ENCODE data around the gene FBXO4.

FBXO4 gene

DNA sequence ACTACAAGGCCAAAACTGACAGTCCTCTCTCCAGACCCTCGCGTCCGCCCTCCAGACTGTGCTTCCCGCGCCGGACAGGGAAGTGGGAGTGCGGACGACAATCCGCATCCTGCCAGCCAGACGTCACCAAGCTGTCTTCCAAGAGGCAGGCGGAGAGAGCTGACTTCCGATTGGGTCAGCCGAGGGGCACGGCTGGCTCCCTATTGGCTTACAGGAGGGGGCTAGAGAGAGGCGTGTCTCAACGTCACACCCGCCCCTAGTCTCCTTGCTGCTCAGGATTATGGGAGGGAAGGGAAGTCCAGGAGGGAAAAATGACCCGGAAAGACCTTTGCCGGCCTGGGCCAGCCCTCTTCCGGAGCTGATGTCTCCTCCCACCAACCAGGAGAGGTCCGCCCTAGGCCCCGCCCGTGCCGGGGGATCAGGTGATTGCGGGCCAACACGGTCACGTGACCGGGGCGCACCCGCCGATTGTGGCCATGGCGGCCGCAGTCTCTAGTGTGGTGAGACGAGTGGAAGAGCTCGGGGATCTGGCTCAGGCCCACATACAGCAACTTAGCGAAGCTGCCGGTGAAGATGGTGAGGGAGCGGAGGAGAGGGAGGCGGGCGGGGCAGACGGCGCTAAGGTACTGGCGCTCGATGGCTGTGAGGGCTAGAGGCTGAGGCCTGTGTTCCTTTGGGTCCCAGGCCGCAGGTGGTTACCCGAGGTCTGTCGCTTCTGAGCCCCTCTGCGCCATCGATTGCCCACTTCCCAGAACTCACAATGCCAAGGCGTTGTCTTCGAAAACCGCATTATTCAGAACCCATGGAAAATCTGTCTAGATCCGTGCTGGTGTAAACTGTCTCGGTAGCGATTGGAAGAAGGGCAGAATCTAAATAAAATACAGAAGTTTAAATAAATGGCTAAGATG lies 20.9 kb upstream of the FBXO4 start, which contains the start of gene RIMOC1:
Gene RIMOC1 (plus strand): TSS at position 453 of the 908 bp plus-strand sequence. CDS start 24 bp downstream, at position 477.
- TF ChIP-seq, protein P1, sequence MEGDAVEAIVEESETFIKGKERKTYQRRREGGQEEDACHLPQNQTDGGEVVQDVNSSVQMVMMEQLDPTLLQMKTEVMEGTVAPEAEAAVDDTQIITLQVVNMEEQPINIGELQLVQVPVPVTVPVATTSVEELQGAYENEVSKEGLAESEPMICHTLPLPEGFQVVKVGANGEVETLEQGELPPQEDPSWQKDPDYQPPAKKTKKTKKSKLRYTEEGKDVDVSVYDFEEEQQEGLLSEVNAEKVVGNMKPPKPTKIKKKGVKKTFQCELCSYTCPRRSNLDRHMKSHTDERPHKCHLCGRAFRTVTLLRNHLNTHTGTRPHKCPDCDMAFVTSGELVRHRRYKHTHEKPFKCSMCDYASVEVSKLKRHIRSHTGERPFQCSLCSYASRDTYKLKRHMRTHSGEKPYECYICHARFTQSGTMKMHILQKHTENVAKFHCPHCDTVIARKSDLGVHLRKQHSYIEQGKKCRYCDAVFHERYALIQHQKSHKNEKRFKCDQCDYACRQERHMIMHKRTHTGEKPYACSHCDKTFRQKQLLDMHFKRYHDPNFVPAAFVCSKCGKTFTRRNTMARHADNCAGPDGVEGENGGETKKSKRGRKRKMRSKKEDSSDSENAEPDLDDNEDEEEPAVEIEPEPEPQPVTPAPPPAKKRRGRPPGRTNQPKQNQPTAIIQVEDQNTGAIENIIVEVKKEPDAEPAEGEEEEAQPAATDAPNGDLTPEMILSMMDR (IDR thresholded peaks at IDR 0.05) = no peak

DNA sequence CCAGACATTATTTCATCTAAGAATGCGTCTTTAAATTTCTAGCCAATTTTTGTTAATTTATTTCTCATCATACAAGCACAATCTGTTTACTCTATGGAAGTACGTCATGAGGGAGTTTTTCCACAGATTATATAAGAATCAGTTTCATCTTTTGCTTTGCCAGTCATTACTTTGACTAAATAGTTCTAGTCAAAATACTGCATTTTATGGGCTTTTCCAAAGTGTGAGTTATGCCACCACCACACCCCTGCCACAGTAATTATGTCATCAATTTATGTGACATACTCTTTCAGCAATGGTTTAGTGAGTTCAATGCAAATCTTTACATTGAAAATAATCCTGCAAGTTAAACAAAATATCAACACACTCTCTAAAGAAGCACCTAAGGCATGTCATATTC lies 18.9 kb upstream of the FBXO4 start:
- TF ChIP-seq, protein P1 (IDR thresholded peaks at IDR 0.05) = no peak

DNA sequence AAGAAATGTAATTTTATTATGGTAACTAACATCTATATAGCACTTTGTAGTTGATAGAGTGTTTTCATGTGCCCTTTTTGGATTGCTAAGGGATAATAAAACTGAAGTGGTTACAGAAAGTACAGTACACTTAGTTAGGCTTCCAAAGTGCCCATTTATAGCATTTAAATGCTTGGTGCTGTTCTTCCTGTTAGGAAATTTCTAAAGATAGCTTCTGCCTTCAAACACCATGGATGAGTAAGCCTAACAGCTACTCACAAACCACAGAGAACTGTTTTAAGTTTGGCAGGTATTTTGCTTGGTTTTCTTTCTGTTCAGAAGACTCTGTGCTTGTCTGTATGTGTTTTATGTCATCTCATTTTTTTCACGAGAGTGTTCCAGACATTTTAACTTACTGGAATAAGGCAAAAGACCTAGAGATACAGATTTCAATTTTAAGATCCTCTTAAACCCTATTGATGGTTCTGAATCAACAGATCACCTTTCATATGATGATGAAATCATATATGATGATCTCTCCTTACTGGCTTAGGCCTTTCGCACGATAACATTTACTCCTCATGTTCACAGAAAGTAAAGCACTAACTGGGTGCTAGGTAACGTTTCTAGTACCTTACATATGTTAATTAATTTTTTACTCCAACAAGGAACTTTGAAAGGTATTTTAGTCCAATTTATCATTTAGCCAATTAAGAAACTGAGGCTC lies 16.6 kb upstream of the FBXO4 start:
- TF ChIP-seq, protein P1 (IDR thresholded peaks at IDR 0.05) = no peak

DNA sequence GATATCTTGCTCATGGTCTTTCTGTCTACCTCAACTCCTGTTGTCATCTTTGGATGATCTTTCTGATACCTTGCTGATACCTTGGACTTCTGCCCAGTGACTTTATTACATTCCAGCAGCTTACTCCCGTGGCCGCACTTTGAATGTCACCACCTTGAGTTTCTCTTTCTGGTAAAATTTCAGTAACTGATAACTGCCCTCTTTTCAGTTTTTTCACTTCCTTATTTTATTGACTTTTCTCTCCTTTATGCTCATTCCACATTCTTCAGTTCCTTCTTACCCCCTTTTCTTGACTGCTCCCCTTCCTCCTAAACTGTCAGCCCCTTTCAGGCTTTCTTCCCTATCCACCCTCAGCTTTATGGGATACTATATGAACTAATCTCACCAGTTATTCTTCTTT lies 7.0 kb upstream of the FBXO4 start:
- TF ChIP-seq, protein P1 (IDR thresholded peaks at IDR 0.05) = no peak

DNA sequence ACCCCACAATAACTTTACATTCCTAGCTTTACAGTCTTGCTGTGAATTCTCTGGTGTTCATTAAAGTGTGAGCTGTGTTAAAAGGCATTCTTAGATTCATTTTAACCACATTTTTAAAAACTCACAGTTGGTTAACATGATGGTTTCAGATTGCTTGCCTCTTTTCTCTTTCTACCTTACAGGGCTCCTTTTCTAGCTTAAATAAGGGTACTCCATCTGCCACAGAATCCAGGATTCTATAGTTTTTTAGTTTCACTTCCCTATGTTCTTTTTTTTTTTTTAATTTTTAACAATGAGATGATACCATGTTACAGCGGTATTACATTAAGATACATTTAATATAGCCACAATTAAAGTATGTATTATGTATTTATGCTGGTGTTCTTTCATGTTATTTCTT lies 3.9 kb upstream of the FBXO4 start:
- TF ChIP-seq, protein P1 (IDR thresholded peaks at IDR 0.05) = no peak

DNA sequence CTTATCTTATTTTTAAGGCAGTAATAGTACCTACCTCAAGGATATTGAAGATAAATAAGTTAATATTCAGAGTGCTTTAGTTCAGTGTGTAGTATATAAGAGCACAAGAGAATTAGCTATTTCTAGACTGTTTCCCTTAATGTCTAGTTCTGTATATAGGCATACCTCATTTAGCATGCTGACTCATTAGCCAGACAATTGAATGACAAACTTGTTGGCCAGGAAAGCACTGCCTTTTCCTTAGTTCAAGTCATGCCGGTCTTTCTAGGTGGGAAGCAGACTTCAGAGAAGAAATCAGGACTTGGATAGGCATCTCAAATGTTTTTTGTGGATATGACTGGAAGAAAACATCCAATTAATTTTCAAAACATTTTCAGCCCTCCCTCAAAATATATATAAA lies 3.2 kb upstream of the FBXO4 start:
- TF ChIP-seq, protein P1 (IDR thresholded peaks at IDR 0.05) = no peak

DNA sequence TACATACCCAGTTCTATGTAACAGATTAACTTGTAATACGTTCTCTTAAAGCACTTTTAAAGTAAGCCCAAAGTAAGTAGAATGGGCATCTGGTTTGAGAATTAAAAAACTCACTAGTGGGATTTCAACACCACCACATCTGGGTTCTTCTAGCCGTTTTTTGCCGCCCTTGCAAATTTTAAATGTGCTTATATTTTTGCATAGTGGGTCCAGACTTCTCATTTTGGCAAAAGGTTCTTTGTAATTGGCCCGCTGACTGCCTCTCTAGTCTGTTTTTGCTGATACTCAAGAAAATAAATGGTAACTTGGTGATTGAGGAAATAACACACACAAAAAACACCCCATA lies 582 bp upstream of the FBXO4 start:
- TF ChIP-seq, protein P1 (IDR thresholded peaks at IDR 0.05) = no peak

Data from LNCAP (cell line).